Endothelial cell (in vitro differentiated cells): Measurements from ENCODE around the gene EIF4G3. TPM values are rescaled to one million over a fixed set of nuclear protein-coding genes. Genes with fewer than 3 reads are reported as not detected.

Experiments
- DNase-seq: peaks from one replicate; pipeline ENCODE4 v3.0.0; 2021; ENCODE audit warnings: low spot score
- H3K27ac Mint-ChIP-seq: one replicate; pipeline ENCODE4 v1.8.0; 2021; ENCODE audit warnings: mixed read lengths, inconsistent platforms; ENCODE audit not compliant: unreplicated experiment
- H3K27me3 Mint-ChIP-seq: one replicate; pipeline ENCODE4 v1.8.0; 2021; ENCODE audit warnings: mild to moderate bottlenecking, moderate library complexity, mixed read lengths, inconsistent platforms; ENCODE audit not compliant: unreplicated experiment
- H3K36me3 Mint-ChIP-seq: one replicate; pipeline ENCODE4 v1.8.0; 2021; ENCODE audit warnings: mild to moderate bottlenecking, low read depth, mixed read lengths, inconsistent platforms; ENCODE audit not compliant: unreplicated experiment
- H3K4me1 Mint-ChIP-seq: one replicate; pipeline ENCODE4 v1.8.0; 2021; ENCODE audit warnings: mild to moderate bottlenecking, mixed read lengths, inconsistent platforms; ENCODE audit not compliant: unreplicated experiment
- H3K4me3 Mint-ChIP-seq: one replicate; pipeline ENCODE4 v1.8.0; 2021; ENCODE audit warnings: mild to moderate bottlenecking, mixed read lengths, inconsistent platforms; ENCODE audit not compliant: unreplicated experiment
- H3K9me3 Mint-ChIP-seq: one replicate; pipeline ENCODE4 v1.8.0; 2021; ENCODE audit warnings: mixed read lengths, inconsistent platforms; ENCODE audit not compliant: unreplicated experiment
- total RNA-seq: library from RNA; stranded (reverse); fragmentation: NEBNext Ultra II Directional; extraction: Animal tissue kit (Norgen Biotek cat#: 25700); gene quantifications from one replicate; pipeline ENCODE4 v1.2.1, GENCODE V29; 2021; ENCODE audit not compliant: unreplicated experiment
- TF ChIP-seq, protein P1 (sequence below): fragments of 200-600 bp; sonication (generic); IDR thresholded peaks from one replicate; pipeline ENCODE4 v1.5.0; 2021; ENCODE audit warnings: antibody characterized with exemption; ENCODE audit not compliant: unreplicated experiment

Gene EIF4G3
- total RNA-seq, 1 donor from 2014 or later = 87.6 TPM

DNA sequence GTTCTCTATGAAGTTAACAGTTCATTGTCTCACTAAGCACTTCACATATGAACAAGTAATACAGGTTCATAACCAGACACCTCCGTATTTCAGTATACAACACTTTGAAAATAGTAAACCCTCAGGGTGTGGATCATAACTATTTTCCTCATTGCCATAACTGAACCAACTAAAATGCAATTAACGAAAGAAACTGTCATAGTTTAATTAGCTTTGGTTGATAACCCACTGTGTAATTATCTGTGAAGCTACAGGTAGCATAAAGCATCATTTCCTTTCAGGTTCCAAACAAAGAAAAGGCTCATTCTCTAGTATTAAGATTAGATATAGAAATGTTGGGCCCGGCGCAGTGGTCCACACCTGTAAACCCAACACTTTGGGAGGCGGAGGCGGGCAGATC, 58.5 kb downstream of the EIF4G3 start:
- no peaks in the 10 kb centered on the region for H3K9me3 Mint-ChIP-seq
- no peaks in the 10 kb centered on the region for H3K27me3 Mint-ChIP-seq
- TF ChIP-seq, protein P1, sequence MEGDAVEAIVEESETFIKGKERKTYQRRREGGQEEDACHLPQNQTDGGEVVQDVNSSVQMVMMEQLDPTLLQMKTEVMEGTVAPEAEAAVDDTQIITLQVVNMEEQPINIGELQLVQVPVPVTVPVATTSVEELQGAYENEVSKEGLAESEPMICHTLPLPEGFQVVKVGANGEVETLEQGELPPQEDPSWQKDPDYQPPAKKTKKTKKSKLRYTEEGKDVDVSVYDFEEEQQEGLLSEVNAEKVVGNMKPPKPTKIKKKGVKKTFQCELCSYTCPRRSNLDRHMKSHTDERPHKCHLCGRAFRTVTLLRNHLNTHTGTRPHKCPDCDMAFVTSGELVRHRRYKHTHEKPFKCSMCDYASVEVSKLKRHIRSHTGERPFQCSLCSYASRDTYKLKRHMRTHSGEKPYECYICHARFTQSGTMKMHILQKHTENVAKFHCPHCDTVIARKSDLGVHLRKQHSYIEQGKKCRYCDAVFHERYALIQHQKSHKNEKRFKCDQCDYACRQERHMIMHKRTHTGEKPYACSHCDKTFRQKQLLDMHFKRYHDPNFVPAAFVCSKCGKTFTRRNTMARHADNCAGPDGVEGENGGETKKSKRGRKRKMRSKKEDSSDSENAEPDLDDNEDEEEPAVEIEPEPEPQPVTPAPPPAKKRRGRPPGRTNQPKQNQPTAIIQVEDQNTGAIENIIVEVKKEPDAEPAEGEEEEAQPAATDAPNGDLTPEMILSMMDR = no peak
- no peak overlapping the region for H3K27ac Mint-ChIP-seq
- no peaks in the 10 kb centered on the region for H3K4me1 Mint-ChIP-seq
- H3K4me3 Mint-ChIP-seq = no peak overlapping the region
- DNase-seq = no peak
- no peaks in the 10 kb centered on the region for H3K36me3 Mint-ChIP-seq

DNA sequence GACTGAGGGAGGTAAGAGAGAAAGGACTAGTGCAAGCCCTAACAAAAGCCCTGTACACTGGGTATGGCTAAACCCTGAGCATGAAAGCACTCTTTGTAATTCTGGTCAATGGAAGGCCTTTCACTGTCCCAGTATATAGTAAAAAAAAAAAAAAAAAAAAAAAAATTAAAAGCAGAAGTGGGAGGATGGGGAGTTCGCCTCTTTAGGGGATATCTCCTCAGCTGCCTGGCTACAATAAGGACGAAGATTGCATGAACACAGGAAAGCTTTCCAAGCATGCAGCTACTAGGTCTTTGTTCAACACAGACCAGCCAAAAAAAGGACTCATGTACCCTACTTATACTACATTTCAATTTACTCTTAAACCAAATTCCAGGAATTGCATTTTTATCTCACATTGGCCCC, 59.1 kb downstream of the EIF4G3 start:
- H3K4me3 Mint-ChIP-seq = no peak overlapping the region
- H3K9me3 Mint-ChIP-seq = no peaks in the 10 kb centered on the region
- no peak for DNase-seq
- H3K27ac Mint-ChIP-seq = no peak overlapping the region
- H3K4me1 Mint-ChIP-seq = no peaks in the 10 kb centered on the region
- TF ChIP-seq, protein P1 = no peak
- no peaks in the 10 kb centered on the region for H3K36me3 Mint-ChIP-seq
- no peaks in the 10 kb centered on the region for H3K27me3 Mint-ChIP-seq

DNA sequence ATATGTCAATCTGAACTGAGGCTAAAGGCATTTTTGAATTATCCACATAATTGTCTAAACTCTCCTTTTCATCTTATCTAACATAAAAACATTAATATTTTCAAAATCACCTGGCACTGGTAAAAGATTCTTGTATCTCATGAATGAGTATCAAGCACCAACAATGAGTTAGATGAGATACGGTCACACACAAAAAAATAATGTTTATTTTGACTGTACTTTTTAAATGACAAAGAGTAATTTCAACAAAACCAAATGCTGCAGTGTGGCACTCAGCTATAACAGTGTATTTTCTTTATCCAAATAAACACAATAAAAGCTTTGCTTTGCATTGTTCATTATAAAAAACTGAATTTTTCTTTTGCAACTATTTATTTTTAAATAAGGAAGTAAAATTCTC, 59.5 kb downstream of the EIF4G3 start:
- H3K9me3 Mint-ChIP-seq = no peaks in the 10 kb centered on the region
- H3K36me3 Mint-ChIP-seq = no peaks in the 10 kb centered on the region
- no peaks in the 10 kb centered on the region for H3K4me1 Mint-ChIP-seq
- no peaks in the 10 kb centered on the region for H3K27me3 Mint-ChIP-seq
- no peak overlapping the region for H3K27ac Mint-ChIP-seq
- no peak overlapping the region for H3K4me3 Mint-ChIP-seq
- TF ChIP-seq, protein P1 = no peak
- DNase-seq = no peak

DNA sequence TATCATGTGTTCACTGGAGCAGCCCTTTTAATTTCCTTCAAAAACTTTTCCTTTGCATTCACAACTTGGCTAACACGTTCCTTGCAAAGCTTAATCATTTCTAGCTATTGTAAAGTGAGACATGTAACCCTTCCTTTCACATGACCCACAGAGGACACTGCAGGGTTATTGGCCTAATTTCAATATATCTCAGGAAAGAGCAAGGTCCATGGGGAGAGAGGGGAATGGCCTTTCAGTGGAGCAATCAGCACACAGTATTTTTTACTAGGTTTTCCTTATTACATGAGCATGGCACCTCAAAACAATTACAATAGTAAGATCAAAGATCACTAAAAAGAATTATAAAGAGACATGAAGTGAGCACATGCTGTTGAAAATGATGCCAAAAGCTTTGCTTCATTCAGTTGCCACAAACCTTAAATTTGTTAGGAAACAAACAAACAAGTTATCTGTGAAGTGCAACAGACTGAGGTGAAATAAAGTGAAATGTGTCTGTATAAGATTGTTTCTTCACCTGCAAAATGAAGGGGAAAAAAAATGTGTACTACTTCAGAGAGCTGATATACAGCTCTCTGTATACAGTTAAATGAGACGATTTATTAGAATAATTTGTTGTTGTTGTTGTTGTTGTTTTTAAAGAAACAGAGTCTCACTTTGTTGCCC, 61.5 kb downstream of the EIF4G3 start:
- TF ChIP-seq, protein P1 = no peak
- no peak for DNase-seq
- Mint-ChIP-seq H3K27ac (no peak overlapping the region), H3K9me3 (no peaks in the 10 kb centered on the region), H3K4me1 (no peaks in the 10 kb centered on the region), H3K4me3 (no peak overlapping the region), H3K36me3 (no peaks in the 10 kb centered on the region), H3K27me3 (no peaks in the 10 kb centered on the region)

DNA sequence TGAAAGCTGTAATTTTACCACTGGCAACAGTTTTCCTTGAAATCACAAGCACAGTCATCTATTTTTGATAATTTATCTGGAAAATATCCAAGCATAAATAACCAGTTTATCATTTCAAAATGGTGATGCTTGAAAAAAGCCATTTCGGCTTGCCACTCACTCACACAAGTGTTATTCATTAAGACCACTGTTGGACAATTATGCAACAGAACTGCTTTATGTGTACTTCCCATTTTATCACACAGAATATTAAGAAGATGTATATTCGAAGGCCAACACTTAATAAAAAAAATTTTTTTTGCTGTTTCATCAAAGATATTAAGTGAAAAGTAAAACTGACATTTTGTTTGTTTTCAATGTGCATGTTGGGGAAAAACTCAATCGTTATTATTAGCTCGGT, 62.3 kb downstream of the EIF4G3 start:
- TF ChIP-seq, protein P1 = no peak
- Mint-ChIP-seq H3K27me3 (peaks cover 1% of the 10 kb centered on the region), H3K9me3 (no peaks in the 10 kb centered on the region), H3K4me1 (no peaks in the 10 kb centered on the region), H3K4me3 (no peak overlapping the region), H3K27ac (no peak overlapping the region), H3K36me3 (no peaks in the 10 kb centered on the region)
- DNase-seq = no peak
